HG03066 (cell line): ENCODE measurements around the gene ARL8A.
"Not testable (repeated sequence)": the region's sequence is repeated elsewhere in the genome, so short reads cannot be mapped to it uniquely, and the experiment has no call there.

ENCODE experiments used
- ATAC-seq: cut with Tn5 transposase; IDR thresholded peaks from one replicate; pipeline ENCODE4 v1.9.1; 2021; ENCODE audit warnings: low read depth; ENCODE audit not compliant: unreplicated experiment

ARL8A gene

DNA sequence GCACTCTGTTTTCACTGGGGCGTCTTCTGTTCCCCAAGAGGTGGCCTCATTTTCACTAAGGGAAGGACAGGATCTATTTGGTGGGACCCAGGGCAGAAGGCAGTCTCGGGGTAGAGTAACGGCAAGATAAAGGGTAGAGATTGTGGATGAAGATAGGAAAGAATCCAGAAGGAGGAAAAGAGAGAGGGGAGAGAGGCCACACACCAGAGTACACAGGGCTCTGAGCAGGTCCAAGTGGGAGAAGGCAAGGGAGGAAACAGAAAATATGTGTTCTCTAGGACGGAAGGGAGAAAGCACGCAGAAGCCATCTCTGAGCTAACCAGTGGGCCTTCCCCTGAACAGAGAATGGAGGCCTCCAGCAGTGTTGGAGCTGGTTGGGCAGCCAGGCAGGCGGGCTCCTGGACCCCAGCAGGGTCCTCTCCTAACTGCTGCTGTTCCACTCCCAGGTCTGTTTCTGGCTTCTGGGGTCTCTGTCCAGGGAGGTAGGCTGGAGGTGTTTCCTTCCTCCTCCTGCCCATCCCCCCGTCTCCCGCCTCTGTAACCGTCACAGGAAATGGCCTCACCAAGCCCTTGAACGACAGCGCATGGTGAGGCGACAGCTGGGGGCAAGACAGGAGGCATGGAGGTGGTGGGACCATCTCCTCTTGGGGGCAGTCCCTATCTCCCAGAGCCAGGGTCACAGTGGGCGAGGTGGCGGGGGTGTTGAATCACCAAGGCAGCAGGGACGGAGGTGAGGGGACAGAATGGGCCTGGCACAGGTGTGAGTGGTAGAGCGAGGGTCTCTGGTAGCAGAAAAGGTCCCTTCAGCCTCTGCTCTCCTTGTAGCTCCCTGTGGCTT is 15.2 kb upstream of the ARL8A start:
- ATAC-seq = peak; percentile 18

DNA sequence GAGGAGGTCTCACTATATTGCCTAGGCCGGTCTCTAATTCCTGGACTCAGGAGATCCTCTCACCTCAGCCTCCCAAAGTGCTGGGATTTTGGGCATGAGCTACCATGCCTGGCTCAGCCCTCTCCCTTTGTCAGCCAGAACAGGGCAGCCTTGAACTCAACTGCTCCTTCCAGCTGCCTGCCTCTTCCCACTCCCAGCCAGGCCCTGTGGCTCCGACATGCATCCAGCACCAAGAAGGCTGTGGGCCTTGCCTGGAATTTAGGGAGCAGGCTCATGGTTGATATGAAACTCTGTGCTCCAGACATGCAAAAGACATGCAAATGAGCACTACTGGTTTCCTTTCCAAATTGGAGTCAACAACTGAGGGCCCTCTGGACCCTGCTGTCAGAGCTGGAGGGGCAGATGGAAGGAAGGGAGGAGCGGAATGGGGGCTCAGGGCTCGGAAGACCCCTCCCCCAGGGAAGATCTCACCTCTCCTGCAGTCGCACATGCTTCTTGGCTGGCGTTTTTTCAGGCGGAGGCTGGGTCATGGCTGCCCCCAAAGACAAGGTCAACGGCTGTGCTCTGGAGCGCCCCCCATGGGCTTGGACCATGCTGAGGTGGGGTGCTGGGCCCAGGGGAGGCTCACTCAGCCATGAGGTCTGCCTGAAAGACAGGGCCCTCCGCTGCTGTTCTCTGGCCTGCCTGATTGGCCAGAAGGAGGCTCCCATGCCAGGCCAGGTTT is 14.4 kb upstream of the ARL8A start:
- ATAC-seq = no peak

DNA sequence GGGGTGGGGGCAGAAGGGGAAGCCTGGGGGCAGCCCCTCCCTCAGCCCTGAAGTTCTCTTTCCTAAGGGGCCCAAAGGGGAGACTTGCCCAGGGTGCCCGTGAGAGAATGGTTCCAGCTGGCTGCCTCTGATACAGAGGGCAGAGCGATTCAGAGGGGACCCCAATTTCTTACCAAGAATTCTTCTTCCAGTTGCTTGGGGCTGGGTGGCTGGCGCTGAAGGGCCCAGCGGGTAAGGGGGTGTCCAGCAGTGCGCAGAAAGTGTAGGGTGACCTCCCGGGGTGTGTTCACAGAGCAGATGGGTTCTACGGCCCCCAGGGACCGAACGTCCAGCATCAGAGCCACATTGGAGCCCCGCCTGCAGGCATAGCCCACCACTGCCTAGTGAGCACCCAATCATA is 13.4 kb upstream of the ARL8A start:
- ATAC-seq = no peak

DNA sequence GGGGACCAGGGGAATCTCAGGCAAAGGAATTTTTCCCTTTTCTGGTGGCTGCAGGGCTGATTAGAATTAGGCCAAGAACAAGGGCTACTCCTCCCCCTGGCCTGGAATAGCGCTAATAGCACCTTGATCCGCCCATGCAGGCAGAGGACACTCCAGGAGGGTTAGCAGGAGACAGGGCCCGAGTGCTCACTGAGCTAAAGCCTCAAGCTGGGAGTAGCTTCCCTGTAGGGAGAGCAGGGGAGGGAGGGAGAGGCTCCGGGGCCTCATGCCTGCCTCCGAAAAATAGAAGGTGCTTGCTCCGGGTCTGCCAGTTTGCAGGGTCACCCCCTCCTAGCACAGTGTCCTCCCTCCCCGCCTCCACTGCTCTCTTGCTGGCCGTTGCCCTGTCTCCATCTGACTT is 12.1 kb upstream of the ARL8A start:
- no peak for ATAC-seq

DNA sequence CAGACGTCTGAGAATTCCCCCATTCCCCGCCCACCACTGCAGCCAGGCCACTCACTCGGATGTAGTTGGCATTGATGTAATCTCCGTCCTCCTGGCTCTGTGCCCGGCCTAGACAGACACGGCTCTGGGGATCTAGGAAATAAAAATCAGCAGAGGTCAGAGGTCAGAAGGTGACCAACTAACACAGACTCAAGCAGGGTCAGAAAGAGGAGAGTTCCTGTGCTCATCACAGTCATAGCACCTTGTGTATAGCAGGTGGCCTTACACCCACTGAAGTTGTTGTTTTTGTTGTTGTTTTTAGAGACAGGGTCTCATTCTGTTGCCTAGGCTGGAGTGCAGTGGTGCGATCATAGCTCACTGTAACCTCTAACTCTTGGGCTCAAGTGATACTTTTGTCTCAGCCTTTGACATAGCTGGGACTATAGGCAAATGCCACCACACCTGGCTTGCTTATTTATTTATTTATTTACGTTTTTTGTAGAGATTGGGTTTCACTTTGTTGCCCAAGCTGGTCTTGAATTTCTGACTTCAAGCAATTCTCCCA is 11.0 kb upstream of the ARL8A start:
- no peak for ATAC-seq

- no peak for ATAC-seq
Observed at GRCh38 chr1:202154766-202155477, 10.4 kb upstream of the ARL8A start.

- ATAC-seq = no peak
Observed at GRCh38 chr1:202154148-202154765, 9.7 kb upstream of the ARL8A start.

DNA sequence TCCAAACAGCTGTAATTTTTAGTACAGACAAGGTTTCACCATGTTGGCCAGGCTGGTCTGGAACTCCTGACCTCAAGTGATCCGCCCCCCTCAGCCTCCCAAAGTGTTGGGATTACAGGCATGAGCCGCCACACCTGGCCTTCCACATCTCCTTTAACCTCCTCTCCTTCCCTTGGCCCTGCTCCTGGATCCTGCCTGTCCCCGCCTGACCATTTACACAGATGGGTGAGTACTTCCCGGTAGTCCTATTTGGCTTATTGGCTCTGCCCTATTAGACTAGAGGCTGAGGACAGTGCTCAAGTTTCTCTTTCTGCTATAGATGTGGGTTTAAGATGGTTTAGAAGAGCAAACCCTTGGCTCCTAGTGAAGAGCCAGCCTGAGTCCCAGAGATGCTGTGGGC is 8.7 kb upstream of the ARL8A start:
- ATAC-seq = no peak

- no peak for ATAC-seq
Observed at GRCh38 chr1:202152399-202152798, 7.9 kb upstream of the ARL8A start.

- no peak for ATAC-seq
Observed at GRCh38 chr1:202151045-202151444, 6.5 kb upstream of the ARL8A start.

- no peak for ATAC-seq
Observed at GRCh38 chr1:202150602-202151001, 6.1 kb upstream of the ARL8A start.

GRCh38 chr1:202150187-202150586 is 5.7 kb upstream of the ARL8A start:
- ATAC-seq = no peak

DNA sequence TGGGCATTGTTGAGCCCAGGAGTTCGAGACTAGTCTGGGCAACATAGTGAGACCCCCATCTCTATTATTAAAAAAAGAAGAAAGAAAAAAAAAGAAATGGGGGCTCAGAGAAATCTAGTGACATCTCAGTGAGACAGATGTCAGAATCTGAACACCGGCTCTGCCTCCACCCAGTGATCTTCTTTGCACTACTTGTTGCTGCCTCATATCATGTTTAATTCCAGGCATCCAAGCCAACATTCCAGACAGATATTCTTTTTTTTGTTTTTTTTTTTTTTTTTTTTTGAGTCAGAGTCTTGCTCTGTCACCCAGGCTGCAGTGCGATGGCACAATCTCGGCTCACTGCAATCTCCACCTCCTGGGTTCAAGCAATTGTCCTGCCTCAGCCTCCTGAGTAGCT is 5.0 kb upstream of the ARL8A start:
- no peak for ATAC-seq

DNA sequence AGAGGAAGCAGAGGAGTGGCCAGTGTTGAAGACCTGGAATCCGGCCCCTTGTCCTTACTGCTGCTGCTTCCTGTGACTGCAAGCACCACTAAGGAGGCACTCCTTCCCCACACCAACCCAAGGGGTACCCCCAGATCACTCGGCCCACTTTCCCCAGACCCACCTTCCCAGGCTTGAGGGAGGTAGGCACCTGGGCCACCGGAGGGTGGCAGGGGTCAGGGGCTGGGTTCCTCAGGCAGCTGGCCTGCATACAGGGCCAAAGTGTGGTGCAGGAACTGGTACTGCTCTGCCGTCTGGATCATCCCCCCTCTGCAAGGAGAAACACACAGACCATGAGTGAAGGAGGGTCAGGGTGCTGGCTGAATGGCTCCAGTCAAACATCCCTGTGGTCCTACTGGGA is 3.9 kb upstream of the ARL8A start:
- ATAC-seq = no peak

DNA sequence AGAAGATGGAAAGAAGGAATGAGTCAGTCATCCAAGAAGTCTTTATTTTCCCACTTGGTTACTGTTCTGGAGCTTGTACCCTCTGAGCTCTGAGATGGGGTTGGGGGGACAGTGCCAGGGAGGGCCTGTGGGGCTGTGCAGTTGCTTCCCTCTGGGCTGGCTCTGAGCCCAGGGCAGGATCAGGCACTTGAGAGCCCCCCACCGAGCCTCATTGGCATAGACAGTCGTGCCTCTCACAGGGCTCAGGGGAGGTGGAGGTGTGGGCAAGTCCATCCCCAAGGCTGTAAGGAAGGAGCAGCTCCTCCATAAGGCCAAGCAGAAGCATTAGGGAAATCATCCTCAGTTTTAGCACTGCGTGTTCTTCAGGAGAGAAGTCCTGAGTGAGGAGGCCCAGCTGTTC is 2.5 kb upstream of the ARL8A start:
- no peak for ATAC-seq

DNA sequence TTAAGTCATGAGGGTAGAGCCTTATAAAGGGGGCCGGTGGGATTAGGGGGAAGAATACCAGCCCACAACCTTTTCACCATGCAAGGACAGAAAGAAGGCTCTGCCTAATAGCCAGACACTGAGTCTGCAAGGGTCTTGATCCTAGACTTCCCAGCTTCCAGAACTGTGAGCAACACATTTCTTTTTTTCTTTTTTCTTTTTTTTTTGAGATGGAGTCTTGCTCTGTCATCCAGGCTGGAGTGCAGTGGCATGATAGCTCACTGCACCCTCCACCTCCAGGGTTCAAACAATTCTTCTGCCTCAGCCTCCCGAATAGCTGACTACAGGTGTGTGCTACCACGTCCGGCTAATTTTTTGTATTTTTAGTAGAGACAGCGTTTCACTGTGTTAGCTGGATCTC is 1.7 kb upstream of the ARL8A start:
- ATAC-seq = no peak

DNA sequence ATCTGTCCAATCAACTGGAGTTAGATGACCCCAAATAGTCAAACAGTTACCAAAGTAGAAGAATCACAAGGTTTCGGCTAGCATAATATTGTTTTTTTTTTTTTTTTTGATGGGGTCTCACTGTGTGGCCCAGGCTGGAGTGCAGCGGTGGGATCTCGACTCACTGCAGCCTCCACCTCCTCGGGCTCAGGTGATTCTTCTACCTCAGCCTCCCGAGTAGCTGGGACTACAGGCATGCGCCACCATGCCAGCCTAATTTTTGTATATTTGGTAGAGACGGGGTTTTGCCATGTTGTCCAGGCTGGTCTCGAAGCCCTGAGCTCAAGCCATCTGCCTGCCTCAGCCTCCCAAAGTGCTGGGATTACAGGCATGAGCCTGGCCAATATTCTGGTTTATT is 1.2 kb upstream of the ARL8A start:
- ATAC-seq = not testable (repeated sequence)

DNA sequence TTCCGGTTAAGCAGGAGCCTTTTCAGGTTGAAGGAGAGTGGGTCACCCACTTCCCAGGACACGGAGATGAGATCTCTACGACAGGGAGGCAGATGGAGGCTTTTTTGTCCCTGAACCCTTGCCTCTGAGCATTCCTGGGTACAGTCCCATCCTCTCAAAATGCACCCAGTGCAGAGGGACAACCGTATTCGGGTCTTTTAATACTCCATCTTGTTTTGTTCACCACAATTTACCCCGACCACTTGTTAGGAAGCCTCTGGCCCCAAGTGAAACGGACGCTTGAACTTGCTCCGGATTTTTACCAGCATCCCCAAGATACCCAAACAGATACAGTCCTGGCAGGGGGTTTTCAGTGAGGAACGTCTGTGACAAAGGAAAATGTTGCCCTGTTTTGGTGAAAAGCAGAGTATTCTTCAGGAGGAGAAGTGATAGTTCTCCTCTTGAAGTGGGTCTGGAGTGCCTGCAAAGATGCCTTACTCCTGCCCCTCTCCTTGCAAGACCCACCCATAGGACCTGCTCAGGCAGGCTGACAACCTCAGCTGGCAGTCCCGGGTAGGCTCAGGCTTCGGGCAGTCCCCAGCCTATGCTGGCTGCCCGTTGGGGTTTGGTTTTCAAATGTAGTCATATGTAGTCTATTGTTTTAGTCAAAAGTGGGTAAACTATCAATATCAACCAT is 669 bp upstream of the ARL8A start:
- no peak for ATAC-seq

DNA sequence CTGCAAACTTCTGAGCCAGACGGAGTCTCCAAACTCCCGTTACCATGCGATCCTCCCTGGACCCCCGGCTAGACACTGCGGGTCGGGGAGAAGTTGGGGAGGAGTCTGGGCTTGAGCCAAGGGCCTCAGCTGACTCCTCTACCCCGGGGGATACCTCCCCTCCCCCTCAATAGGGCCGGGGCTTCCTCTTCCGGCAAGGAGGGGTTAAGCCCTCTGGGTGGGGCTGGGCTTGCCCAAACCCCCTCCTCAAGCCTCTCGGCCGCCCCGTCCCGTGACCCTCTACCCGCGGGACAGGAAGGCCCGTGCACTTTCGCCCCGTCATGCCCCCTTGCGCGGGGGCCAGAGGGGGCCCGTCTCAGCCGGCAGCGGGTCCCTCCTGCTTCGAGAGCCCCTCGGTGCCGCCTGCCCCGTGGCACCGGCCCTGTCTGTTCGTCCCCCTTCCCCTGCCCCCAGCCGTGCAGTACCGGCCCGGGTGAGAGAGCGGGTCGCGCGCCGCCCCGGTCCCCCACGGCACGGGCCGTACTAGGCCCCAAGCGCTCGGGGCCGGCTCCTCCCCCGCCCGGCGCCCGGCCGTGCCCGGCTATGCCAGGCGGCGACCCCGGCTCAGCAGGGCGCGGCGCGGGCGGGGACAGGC is 652 bp downstream of the ARL8A start:
- peak; percentile 38 for ATAC-seq
